Posterior vena cava (tissue), 2 donors: Measurements from ENCODE around the gene HEG1. TPM values are rescaled to one million over a fixed set of nuclear protein-coding genes. Genes with fewer than 3 reads are reported as not detected.
"Not testable (repeated sequence)": the region's sequence is repeated elsewhere in the genome, so short reads cannot be mapped to it uniquely, and the experiment has no call there.

Source experiments
- DNase-seq: peaks from one replicate; pipeline ENCODE4 v3.0.0-alpha.2; 2020; ENCODE audit warnings: low spot score
- intact Hi-C, 2 donors: fragments of 100-400 bp; cut with DNase I; formaldehyde crosslinking; loops; one replicate each; pipeline versions ENCODE4 v1.14.1 to v1.14.2; 2022 to 2023
- total RNA-seq, 2 donors: library from RNA; stranded (reverse); fragmentation: NEBNext Ultra II Directional; extraction: Animal tissue kit (Norgen Biotek cat#: 25700); gene quantifications; one replicate each; pipeline ENCODE4 v1.2.1, GENCODE V29; 2021
- donor health status: DM: yes; HTN: yes; CAD: no.
- donor health status: DM: yes; HTN: yes; CAD: no.

The HEG1 gene
- total RNA-seq, 2 donors from 2014 or later: 101 to 123 TPM

DNA sequence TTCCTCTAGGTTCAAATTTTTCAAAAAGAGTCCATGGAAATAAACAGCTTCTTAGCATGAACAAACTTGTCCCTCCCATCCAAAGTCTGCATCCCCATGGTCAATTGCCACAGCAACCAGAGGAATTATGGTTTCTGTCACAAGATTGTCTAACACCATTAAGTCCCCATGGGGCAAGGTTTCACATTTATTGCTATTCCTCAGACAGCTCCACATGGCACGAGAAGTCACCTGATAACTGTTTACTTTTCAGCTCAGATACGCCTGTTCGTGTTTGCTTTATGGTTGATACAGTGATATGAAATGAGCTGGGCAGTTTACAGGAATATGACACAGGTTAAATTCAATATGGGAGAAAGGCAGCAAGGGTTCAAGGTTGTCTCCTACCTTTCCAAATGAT, 83.3 kb downstream of the HEG1 start:
- intact Hi-C loops: no loop called here
- no peak for DNase-seq

DNA sequence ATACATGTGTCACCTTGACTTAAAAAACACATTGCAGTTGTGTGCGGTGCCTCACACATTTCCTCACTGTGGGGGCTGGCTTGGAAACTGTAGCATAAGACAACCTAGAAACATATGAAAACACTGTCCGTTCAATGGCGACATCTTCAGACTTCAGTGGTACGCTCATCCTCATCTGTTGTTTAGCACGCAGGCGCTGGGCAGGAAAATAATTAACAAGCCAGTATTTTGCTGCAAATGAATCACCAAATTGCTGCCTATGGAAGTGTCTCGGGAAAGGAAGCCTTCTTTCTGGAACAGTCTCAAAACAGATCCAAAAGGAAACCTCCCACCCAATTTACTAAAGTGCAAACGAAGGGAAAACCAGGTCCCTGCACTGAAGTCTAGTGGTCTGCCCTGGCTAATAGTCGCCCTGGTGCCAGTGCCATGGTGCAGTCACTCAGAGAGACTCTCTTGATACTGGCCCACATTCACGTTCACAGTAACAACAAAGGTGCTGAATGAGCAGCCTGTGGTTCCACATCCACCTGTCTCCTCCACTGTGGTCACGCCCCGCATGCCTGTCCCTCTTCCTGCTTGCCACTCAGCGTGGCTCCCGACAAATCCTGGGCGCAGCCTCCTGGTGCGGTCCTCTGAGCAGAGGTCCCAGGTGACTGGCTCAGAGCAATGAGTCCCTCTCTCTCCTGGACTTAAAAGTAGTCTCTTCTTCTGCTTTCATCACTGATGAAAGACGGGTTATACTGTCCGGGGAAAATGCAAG, 85.7 kb downstream of the HEG1 start:
- DNase-seq: no peak
- intact Hi-C loops: no loop called here

DNA sequence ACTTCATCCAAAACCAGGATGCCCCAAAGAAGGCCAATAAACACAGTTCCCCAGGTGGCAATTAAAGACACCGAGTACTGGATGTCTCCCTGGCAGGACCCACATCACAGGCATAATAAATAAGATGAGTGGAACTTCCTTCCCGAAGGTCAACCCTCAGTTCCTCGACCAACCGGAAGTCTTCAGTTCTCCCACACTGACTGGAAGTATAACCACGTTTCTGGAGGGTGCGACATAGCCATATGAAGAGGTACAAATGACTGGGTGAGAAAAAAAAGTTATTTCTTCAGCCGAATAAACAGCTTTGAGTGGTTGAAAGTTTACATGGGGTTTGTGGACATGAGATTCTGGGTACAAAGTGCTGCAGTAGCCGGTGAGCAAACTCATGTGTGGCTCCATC, 86.6 kb downstream of the HEG1 start:
- intact Hi-C loops: no loop called here
- no peak for DNase-seq

DNA sequence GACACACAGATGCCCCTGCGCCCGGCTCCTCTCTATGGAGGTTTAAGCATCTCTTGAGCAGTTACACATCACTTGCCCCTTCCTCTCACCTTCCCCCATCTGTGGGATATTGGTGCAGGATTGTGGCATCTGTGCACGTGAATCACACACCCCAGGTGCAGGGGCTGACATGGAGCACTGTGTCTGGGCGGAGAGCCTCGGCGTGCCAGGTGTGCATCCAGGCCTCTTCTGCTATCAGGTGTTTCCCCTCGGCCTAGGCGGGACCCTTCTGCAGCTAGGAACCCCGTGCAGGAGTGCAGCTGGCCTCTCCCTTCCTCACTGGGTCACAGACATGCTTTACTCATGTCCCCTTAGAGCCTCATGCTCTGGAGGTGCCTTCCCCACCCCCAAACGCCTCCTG, 87.8 kb downstream of the HEG1 start:
- intact Hi-C loops: no loop called here
- DNase-seq: no peak

DNA sequence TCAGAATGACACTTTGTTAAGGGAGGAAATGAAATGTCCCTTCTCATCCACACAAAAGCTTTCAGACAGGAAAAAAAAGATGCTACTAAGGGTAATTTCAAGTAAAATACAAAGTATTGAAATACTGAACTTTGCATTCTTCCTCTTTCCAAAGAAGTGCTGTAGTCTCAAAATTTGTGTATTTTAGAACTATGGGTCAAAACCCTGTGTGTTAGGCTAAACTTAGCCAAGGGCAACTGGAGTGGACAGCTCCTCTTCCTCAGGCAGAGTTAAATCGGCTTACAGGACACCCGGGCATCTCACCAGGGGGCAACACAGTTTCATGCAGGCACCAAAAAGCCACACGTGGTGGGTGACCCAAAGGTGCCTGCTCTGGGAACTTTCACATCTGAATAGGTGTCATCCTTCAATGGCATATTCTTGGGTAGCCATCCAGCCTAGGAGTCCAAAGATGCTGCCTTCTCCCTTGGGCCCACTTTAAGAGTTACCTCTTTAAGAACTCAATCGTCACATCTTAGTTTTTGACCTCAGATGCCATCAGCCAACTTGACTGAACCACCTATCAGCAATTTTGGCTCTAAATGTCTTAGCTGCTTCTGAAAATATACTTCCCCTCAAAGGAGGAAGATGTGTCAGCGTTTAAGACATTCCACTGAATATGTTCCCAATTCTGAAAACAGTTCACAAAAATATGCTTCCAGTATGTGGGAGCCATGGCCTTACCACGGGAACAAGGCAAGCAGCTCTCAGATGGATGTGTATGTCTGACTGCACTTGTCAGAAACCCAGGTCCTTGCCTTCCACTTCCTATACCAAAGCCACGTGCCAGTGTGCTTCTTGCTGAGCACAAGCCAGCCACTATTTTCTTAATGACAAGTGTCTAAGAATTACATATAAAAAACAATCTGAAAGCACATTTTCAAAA, 89.0 kb downstream of the HEG1 start:
- no peak for DNase-seq
- intact Hi-C loops: no loop called here

DNA sequence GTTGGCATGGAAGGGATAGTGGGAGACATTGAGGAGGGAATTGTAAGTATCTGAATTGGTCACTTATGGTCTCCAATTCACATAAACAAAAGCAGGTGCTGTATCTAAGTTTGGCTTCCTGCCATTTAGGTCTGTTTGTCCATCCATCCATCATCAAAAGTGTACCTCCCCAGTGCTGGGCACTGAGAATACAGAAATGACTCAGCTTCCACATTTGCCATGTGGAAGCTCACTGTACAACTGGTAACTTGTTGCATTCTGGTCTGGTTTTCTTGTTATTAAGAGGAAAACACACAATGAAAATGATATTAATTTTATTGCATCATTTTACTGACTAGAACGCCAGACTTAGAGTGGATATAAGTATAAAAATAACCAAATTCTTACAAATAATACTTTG, 90.4 kb downstream of the HEG1 start:
- intact Hi-C loops: no loop called here
- no peak for DNase-seq

DNA sequence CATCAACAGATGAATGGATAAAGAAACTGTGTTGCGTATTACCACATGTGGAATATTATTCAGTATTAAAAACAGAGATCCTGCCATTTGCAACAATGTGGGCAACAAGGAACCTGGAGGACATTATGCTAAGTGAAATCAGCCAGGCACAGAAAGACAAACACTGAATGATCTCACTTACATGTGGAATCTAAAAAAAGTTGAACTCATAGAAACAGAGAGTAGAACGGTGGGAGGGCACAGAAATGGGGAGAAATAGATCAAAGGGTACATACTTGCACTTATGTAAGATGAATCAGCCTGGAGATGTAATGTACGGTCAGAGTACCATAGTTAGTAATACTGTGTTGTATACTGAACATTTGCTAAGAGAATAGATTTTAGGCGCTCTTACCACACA, 91.4 kb downstream of the HEG1 start:
- DNase-seq: no peak
- intact Hi-C loops: no loop called here

DNA sequence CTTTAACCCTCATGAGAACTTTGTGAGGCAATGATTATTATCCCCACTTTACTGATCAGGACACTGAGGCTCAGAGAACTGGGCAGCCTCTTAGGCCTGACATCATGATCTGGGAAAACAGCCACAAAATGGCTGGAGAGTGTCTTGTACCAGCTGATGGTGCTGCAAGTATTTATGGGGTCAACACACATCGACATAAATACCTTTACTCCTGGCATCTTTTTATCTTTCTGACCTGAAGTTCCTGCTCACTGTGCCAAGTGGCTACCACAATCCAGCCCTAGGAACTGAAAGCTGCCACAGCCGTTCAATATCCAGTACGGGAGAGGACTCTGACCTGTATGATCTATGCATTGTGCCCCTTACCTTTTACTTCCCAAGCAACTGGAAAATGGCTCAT, 92.0 kb downstream of the HEG1 start:
- intact Hi-C loops: no loop called here

DNA sequence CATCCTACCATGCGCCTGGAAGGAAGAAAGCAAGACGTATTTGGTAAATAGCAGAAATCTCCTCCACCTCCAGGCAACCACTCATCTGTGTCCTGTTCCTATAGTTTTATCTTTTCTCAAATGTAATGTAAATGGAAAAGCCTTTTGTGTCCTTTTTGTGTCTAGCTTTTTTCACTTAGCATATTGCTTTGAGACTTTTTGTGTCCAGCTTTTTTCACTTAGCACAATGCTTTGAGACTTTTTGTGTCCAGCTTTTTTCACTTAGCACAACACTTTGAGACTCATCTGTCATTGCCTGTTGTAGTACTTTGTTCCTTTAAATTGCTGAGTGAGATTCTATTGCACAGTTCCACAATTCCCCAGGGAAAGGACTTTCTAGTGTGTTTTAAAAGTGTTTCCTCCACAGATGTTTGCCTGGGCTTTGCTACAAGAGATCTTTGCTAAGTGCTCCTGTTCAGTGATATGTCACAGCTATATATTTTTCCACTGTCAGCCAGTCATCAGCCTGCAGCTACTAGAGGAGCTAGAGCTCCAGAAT, 93.3 kb downstream of the HEG1 start:
- no peak for DNase-seq
- intact Hi-C loops: no loop called here

More for the DNA sequence above, 92.0 kb downstream of the HEG1 start:
- no peak for DNase-seq

DNA sequence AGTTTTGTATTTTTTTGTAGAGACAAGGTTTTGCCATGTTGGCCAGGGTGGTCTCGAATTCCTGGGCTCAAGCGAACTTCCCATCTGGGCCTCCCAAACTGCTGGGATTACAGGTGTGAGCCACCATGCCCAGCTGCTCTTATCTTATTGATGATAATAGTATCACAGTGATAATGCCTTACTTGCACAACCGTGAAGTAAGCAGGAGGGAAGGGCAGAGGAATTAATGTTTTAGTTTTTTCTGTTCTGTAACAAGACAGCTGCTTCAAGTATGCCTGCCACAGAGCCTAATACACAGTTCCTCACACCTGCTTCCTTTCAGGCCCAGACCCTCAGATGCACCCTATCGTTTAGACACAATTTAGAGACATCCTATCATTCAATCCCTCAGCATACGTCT, 95.1 kb downstream of the HEG1 start:
- intact Hi-C loops: no loop called here
- DNase-seq: no peak

DNA sequence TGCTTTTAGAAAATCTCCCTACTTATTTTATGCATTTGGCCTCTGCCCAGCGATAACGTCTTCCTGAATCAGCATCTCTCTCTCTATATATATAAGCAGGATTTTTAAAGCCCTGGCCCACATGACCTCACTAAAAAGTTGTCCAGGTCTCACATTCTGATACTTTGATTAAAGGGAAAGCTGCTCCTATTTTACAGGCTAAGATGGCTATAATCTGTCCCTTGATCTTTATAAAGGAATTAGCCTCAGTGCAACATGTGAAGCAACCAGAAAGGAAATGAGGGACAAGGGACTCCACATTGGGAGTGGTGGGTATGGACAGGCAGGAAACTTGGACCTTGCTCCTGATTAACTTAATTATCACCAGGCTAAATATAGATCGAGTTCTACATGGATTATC, 95.7 kb downstream of the HEG1 start:
- DNase-seq: no peak
- intact Hi-C loops: no loop called here

DNA sequence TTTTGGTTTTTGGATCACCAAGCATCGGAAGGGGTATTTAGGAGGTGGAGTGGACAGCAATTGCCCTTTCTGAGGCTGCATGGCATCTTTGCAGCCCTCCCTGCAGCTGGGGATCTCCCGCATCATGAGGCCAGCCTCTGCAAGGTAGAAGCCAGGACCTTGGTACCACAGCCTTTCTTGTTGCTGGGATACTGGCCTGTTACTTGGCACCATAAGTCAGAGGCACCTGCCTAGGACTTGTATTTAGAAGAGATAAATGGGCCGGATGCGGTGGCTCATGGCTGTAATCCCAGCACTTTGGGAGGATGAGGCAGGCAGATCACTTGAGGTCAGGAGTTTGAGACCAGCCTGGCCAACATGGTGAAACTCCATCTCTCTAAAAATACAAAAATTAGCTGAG, 97.8 kb downstream of the HEG1 start:
- intact Hi-C loops, DNase-seq: not testable (repeated sequence)

DNA sequence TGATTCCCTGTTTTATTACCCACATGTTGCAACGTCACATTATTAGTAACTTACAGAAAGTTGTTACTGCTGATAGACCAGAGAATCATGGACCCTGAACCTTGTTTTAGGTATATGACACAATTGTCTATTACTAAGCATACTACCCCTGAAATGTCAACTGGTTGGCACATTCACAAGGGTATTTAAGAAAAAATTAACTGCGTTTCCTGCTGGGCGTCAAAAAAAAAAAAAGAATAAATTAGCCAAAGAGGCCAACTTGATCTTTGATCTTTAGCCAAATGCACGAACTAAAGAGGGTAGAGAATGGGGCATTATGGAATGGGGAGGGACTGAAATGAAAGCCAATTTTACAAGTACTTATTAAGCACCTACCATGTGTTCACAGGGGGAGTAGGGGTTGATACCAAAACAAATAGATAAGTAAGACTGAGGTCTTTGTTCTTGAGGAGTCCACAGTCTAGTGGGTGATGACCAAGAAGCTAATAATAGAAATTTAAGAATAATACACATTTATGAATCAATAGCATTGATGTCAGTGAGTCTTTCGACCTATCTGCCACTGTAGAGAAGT, 103.4 kb downstream of the HEG1 start:
- DNase-seq: no peak
- intact Hi-C loops: no loop called here

DNA sequence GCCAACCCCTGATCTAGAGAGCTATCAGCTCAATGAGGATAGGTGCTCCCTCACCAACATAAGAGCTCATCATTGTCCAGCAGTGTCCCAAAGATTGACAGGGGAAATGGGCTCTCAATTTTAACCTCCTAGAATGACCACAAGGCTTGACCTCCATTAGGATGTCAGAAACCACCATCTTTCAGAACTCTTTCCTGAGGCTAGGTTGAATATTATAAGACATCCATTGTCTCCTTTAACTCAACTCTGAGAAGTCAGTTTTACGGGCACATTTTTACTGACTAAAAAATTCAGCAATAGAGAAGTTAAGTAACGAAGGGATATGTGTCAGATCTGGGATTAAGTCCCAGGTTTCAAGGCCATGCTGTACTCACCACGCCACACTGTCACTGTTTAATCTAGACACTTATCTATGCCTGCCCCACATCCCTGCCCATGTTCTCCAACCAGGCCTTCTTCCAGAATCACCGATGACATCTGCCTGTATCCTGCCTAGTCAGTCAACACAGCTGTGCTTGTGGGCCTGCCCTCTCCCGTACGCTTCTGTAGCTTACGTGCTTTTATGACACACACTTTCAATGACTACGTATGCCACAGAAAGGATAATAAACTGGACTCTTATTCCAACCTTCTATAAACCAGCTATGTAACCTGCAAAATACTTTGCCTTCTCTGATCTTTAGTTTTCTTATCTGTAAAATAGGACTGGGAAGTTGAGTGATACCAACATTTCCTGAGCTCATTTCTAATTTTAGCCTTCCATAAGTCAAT, 104.1 kb downstream of the HEG1 start:
- DNase-seq: no peak
- intact Hi-C loops: no loop called here

DNA sequence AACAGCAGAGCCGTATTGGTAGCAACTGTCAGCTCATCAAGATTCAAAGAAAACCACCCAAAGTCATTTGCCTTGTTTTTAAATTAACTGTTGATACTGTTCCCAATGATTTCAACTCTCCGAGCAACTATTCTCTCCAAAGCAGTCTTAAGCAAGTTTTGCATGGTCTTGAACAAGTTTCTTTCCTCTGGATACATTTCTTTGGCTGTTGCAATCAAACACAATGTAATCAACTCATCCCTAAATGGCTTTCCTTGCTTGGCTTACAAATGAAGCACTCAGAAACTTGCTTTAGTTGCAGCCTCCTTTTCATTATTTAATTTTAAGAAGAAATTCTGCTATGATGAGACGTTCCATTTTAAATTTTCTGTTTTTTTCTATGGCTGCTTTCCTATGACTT, 105.8 kb downstream of the HEG1 start:
- intact Hi-C loops: no loop called here
- DNase-seq: no peak

DNA sequence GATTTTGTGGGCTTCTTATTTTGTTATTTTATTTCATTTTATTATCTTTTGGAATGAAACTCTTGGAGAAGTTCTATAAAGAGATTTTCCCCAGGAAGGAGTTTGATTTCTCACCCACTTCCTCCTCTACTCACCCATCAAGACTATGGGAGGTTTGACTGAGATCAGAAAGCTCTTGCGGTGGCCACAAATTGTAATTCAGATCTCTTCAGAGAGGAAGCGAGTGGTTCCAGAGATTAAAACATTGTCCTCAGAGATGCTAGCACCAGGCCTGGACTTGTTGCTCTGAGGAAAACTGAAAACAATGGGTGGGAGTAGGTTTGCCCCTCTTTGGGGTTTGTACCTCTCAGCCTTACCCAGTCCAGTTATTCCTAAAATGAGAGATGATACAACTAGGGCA, 113.2 kb downstream of the HEG1 start:
- intact Hi-C loops: no loop called here
- no peak for DNase-seq

DNA sequence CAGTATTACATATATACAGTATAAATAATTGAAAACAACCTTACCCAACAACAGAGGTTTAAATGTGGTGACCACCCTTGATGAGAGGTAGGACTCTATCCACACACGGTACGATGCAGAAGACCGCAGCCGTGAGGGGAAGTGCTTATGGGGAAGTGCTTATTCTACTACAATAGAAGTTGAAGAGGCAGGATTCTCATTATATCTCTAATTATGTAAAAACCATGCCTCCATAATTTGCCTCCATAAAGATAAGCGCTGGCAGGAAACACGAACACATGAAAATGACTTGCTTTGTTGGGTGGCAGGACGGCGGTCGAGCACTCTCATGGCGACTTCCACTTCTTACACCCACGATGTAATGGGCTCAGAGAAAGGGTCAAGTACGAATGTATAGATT, 114.0 kb downstream of the HEG1 start:
- intact Hi-C loops: no loop called here

DNA sequence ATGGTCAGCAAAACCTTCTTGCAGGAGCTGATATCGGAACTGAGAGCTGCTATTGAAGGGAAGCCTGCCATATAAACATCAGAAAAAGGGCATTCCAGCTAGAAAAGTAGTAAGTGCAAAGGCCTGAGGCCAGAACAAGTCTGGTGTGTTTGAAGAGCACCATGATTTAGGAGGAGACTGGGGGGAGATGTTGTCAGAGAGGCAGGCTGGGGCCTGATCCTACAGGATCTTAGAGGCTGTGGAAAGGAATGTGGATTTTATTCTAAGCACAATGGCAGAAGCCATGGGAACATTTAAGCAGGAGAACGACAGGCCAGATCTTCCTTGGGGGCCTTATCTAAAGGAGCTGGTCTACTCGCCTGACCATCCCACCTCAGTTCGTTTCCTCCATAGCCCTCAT, 116.1 kb downstream of the HEG1 start:
- DNase-seq: no peak
- intact Hi-C loops: loop anchor here in 1 of 2 donors (10.0 kb wide), 1 partner anchor 225 kb away; no protein-coding TSS in a partner anchor

More for the DNA sequence above, 114.0 kb downstream of the HEG1 start:
- DNase-seq: no peak

DNA sequence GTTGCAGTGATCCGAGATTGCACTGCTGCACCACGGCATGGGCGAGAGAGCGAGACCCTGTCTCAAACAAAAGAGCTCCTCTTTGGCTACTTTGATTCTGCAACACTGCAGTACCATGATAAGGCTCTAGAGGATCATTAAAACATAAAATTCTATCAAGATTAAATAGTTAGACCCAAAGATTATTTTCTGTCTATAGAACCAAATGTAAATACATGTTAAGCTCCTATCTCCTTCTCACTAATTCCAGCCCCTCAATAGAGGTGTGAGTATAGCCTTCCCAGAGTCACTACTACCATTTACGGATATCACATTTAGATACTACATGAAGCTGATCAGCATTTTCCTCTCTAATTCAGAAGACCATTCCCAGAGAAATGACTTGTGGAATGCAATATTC, 116.9 kb downstream of the HEG1 start:
- intact Hi-C loops: loop anchor here in 1 of 2 donors (10.0 kb wide), 1 partner anchor 226 kb away; no protein-coding TSS in a partner anchor
- DNase-seq: no peak
